Measurements from ENCODE around the gene MALAT1. TPM values are rescaled to one million over a fixed set of nuclear protein-coding genes. Genes with fewer than 3 reads are reported as not detected.

MALAT1 gene
- total and polyA plus RNA-seq, 10 of the 15 experiments (the other 5 are each of a cell fraction or from before 2014, with no cell fraction given) = 448 to 8,160 (median 2,019) TPM

DNA sequence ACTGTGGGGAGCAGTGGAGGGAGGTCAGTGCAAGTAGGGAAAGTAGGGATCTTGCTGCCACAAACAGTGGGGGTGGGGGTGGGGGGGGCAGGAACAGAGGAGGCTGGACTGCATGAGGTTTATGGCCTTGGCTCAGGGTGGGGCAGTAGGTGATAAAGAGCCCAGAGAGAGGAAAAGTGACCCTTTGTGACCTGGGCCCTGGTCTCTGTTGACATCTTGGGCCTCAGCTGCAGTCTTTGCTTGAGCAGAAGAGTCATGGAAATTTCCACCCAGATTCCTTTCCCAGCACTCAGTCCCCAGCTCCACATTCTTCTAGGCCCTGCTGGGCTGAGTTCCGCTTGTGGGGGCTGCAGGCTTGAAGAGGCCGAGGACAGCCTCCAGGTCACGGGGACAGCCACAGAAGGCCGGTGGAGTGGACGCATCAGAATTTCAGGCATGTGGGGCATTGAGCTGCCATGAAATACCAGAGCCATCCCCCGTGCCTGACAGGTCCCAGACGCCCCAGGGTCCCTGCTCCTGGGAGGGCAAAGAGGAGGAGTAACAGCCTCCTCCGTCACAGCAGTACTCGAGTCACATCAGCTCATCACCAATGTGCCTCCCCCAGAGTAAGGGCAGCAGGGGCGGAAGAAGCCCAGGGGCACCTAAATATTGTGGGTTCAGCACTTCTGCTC, 9.7 kb upstream of the MALAT1 start:
- DNase-seq (ENCODE audit: low read depth, low spot score) (no peak), FAIRE-seq (no peak), ATAC-seq (no peak)
- Histone ChIP-seq H4K20me1 (ENCODE audit: control insufficient read depth, insufficient read depth) (no peaks in the 10 kb centered on the region), H3K4me1 (ENCODE audit: control insufficient read depth, insufficient read depth, low read length) (peaks cover 75% of the 10 kb centered on the region), H3K9me3 (replicated peaks; ENCODE audit: control insufficient read depth, insufficient read depth, low read length) (no peaks in the 10 kb centered on the region), H3K27ac (ENCODE audit: control insufficient read depth, insufficient read depth) (peak overlapping the region; percentile 62), H3K36me3 (ENCODE audit: control insufficient read depth in 2 of 2, insufficient read depth in 2 of 2, low read length in 1 of 2) (no peaks in the 10 kb centered on the region), H3K4me2 (ENCODE audit: control insufficient read depth, insufficient read depth) (peak overlapping the region; percentile 87; the same call in 1 of the 2 replicates), H2AFZ (ENCODE audit: control insufficient read depth, low read depth, low read length) (no peak overlapping the region), H3K27me3 (replicated peaks in 1 of 2; ENCODE audit: control insufficient read depth in 2 of 2, insufficient read depth in 2 of 2, low read length in 1 of 2) (no peaks in the 10 kb centered on the region), H3K9ac (ENCODE audit: control insufficient read depth, insufficient read depth, low read length) (no peak overlapping the region; the same call in 1 of the 2 replicates), H3K4me3 (no peak overlapping the region), H3K79me2 (ENCODE audit: control insufficient read depth, insufficient read depth, low read length) (peaks cover 27% of the 10 kb centered on the region)
- intact Hi-C loops (cut with micrococcal nuclease; ENCODE audit: unreplicated experiment) = no loop called here
- TF ChIP-seq, protein P1, sequence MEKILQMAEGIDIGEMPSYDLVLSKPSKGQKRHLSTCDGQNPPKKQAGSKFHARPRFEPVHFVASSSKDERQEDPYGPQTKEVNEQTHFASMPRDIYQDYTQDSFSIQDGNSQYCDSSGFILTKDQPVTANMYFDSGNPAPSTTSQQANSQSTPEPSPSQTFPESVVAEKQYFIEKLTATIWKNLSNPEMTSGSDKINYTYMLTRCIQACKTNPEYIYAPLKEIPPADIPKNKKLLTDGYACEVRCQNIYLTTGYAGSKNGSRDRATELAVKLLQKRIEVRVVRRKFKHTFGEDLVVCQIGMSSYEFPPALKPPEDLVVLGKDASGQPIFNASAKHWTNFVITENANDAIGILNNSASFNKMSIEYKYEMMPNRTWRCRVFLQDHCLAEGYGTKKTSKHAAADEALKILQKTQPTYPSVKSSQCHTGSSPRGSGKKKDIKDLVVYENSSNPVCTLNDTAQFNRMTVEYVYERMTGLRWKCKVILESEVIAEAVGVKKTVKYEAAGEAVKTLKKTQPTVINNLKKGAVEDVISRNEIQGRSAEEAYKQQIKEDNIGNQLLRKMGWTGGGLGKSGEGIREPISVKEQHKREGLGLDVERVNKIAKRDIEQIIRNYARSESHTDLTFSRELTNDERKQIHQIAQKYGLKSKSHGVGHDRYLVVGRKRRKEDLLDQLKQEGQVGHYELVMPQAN (conservative IDR thresholded peaks at IDR 0.05) = no peak
- TF ChIP-seq IKZF2 (IDR thresholded peaks at IDR 0.05) (no peak), ETV6 (conservative IDR thresholded peaks at IDR 0.05 in 1 of 2, IDR thresholded peaks at IDR 0.05 in 1 of 2; ENCODE audit: borderline replicate concordance in 1 of 2, low read depth in 1 of 2) (no peak), RELA (IDR thresholded peaks at IDR 0.05; ENCODE audit: borderline replicate concordance, partially characterized antibody) (no peak), KLF5 (IDR thresholded peaks at IDR 0.05; ENCODE audit: partially characterized antibody) (no peak), KAT2A (conservative IDR thresholded peaks at IDR 0.05; ENCODE audit: control insufficient read depth, low read depth, low read length) (no peak), STAT1 (conservative IDR thresholded peaks at IDR 0.05) (no peak), BACH1 (IDR thresholded peaks at IDR 0.05; ENCODE audit: borderline replicate concordance) (no peak), NRF1 (conservative IDR thresholded peaks at IDR 0.05; ENCODE audit: low read depth, low read length) (no peak), WRNIP1 (IDR thresholded peaks at IDR 0.05; ENCODE audit: borderline replicate concordance, low read depth, low read length) (no peak), BHLHE40 (IDR thresholded peaks at IDR 0.05; ENCODE audit: borderline replicate concordance in 1 of 2, low read depth in 2 of 2, low read length in 1 of 2) (no peak), SMAD1 (IDR thresholded peaks at IDR 0.05; ENCODE audit: low read depth, partially characterized antibody) (no peak)
- TF ChIP-seq, protein P2, sequence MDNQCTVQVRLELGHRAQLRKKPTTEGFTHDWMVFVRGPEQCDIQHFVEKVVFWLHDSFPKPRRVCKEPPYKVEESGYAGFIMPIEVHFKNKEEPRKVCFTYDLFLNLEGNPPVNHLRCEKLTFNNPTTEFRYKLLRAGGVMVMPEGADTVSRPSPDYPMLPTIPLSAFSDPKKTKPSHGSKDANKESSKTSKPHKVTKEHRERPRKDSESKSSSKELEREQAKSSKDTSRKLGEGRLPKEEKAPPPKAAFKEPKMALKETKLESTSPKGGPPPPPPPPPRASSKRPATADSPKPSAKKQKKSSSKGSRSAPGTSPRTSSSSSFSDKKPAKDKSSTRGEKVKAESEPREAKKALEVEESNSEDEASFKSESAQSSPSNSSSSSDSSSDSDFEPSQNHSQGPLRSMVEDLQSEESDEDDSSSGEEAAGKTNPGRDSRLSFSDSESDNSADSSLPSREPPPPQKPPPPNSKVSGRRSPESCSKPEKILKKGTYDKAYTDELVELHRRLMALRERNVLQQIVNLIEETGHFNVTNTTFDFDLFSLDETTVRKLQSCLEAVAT (IDR thresholded peaks at IDR 0.05) = no peak
- TF ChIP-seq, protein P3, sequence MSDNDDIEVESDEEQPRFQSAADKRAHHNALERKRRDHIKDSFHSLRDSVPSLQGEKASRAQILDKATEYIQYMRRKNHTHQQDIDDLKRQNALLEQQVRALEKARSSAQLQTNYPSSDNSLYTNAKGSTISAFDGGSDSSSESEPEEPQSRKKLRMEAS (IDR thresholded peaks at IDR 0.05; ENCODE audit: low read depth, low read length) = no peak
- TF ChIP-seq, protein P4, sequence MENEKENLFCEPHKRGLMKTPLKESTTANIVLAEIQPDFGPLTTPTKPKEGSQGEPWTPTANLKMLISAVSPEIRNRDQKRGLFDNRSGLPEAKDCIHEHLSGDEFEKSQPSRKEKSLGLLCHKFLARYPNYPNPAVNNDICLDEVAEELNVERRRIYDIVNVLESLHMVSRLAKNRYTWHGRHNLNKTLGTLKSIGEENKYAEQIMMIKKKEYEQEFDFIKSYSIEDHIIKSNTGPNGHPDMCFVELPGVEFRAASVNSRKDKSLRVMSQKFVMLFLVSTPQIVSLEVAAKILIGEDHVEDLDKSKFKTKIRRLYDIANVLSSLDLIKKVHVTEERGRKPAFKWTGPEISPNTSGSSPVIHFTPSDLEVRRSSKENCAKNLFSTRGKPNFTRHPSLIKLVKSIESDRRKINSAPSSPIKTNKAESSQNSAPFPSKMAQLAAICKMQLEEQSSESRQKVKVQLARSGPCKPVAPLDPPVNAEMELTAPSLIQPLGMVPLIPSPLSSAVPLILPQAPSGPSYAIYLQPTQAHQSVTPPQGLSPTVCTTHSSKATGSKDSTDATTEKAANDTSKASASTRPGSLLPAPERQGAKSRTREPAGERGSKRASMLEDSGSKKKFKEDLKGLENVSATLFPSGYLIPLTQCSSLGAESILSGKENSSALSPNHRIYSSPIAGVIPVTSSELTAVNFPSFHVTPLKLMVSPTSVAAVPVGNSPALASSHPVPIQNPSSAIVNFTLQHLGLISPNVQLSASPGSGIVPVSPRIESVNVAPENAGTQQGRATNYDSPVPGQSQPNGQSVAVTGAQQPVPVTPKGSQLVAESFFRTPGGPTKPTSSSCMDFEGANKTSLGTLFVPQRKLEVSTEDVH (IDR thresholded peaks at IDR 0.05; ENCODE audit: low read depth, partially characterized antibody) = no peak
- ChIA-PET CTCF (interaction anchor here (0.5 to 27.9 kb wide), 6 partner anchors 8 to 159 kb away, joined by 3 to 728 read pairs (median 9); partner anchors contain the start of gene MALAT1), SMC1A (ENCODE audit: uncharacterized antibody, unreplicated experiment) (interaction anchor here (1.0 to 15.8 kb wide), 6 partner anchors 9 to 73 kb away, joined by 3 to 146 read pairs (median 20); partner anchors contain the start of gene MALAT1), POLR2A (interaction anchor here (0.6 to 16.2 kb wide), 6 partner anchors 7 to 70 kb away, joined by 3 to 429 read pairs (median 54); partner anchors contain the start of gene MALAT1), RAD21 (ENCODE audit: unreplicated experiment) (interaction anchor here (1.2 to 3.2 kb wide), 6 partner anchors 9 to 20 kb away, joined by 4 to 29 read pairs (median 6); partner anchors contain the start of gene MALAT1)
- in situ Hi-C loops (cut with MboI) = no loop called here
- no TSS peak for BruUV-seq (replicated peaks)
- 92% methylated on average over 10 of the region's 10 CpGs for WGBS (ENCODE audit: insufficient coverage, insufficient replicate concordance, low lambda C conversion rate, missing lambda C conversion rate)

Measured in GM12878 (cell line).